Smooth muscle cell (in vitro differentiated cells): Measurements from ENCODE around the gene MYO5A. TPM values are rescaled to one million over a fixed set of nuclear protein-coding genes. Genes with fewer than 3 reads are reported as not detected.

Source experiments
- DNase-seq: peaks from one replicate; lab custom pipeline; 2025; ENCODE audit not compliant: unreplicated experiment; lab: John Stamatoyannopoulos, UW
- H2AFZ ChIP-seq: fragments of 200-600 bp; sonication (generic); 2 replicates; pipeline ENCODE4 v1.6.0; 2016; ENCODE audit warnings: antibody characterized with exemption, low read depth, mild to moderate bottlenecking
- H3F3A ChIP-seq: fragments of 200-600 bp; sonication (generic); 2 replicates; pipeline ENCODE4 v1.6.0; 2017; ENCODE audit warnings: antibody characterized with exemption, low read depth
- H3K27ac ChIP-seq: fragments of 200-600 bp; sonication (generic); 2 replicates; pipeline ENCODE4 v1.5.1; 2016; ENCODE audit warnings: low read depth, mild to moderate bottlenecking
- H3K27me3 ChIP-seq: fragments of 200-600 bp; sonication (generic); 2 replicates; pipeline ENCODE4 v1.6.1; 2016; ENCODE audit warnings: low read depth, mild to moderate bottlenecking
- H3K36me3 ChIP-seq: fragments of 200-600 bp; sonication (generic); 2 replicates; pipeline ENCODE4 v1.5.1; 2016; ENCODE audit warnings: low read depth
- H3K4me1 ChIP-seq: fragments of 200-600 bp; sonication (generic); 2 replicates; pipeline ENCODE4 v1.5.1; 2016; ENCODE audit warnings: low read depth
- H3K4me2 ChIP-seq: fragments of 200-600 bp; sonication (generic); 2 replicates; pipeline ENCODE4 v1.6.0; 2016; ENCODE audit warnings: mild to moderate bottlenecking
- H3K4me3 ChIP-seq: fragments of 200-600 bp; sonication (generic); 2 replicates; pipeline ENCODE4 v1.5.1; 2016; ENCODE audit warnings: mild to moderate bottlenecking
- H3K79me2 ChIP-seq: fragments of 200-600 bp; sonication (generic); 2 replicates; pipeline ENCODE4 v1.6.0; 2016; ENCODE audit warnings: low read depth, mild to moderate bottlenecking
- H3K9ac ChIP-seq: fragments of 200-600 bp; sonication (generic); 2 replicates; pipeline ENCODE4 v1.6.0; 2016; ENCODE audit warnings: low read depth
- H3K9me3 ChIP-seq: fragments of 200-600 bp; sonication (generic); replicated peaks from 2 replicates; pipeline ENCODE4 v1.5.1; 2016; ENCODE audit warnings: low read depth
- H4K20me1 ChIP-seq: fragments of 200-600 bp; sonication (generic); 2 replicates; pipeline ENCODE4 v1.6.0; 2016; ENCODE audit warnings: low read depth
- CTCF ChIP-seq: fragments of 200-600 bp; sonication (generic); IDR thresholded peaks from 2 replicates; pipeline ENCODE4 v1.5.1; 2017; ENCODE audit warnings: borderline replicate concordance, mild to moderate bottlenecking, antibody characterized with exemption; ENCODE audit not compliant: insufficient read depth, poor library complexity, severe bottlenecking
- WGBS: methylation state at CpG from one replicate; pipeline ENCODE4 v1.1.7; 2016; ENCODE audit warnings: low lambda C conversion rate; 5-methylcytosine and 5-hydroxymethylcytosine counted together
- polyA plus RNA-seq: library from polyadenylated mRNA; unstranded; fragments of >200 nt; fragmentation: Nextera tagmentation; extraction: Ambion mirVana; gene quantifications from 2 replicates; pipeline ENCODE4 v1.2.1, GENCODE V29; 2016
- total RNA-seq: library from RNA; depleted of rRNA; stranded (reverse); fragments of >200 nt; gene quantifications from 2 replicates; pipeline ENCODE4 v1.2.3, GENCODE V29; 2014

The MYO5A gene
- total and polyA plus RNA-seq, 2 experiments from 2014 or later: 29.4 to 68.8 TPM

GRCh38 chr15:52486003-52486996 is 42.4 kb downstream of the MYO5A start:
- DNase-seq: no peak
- Histone ChIP-seq H3K4me1 (peaks cover 61% of the 10 kb centered on the region), H3K4me3 (no peak overlapping the region), H4K20me1 (no peaks in the 10 kb centered on the region), H3K36me3 (no peaks in the 10 kb centered on the region), H3K9ac (peak overlapping the region; percentile 30), H3F3A (peaks cover 31% of the 10 kb centered on the region), H3K79me2 (peaks cover 83% of the 10 kb centered on the region), H3K27ac (peak overlapping the region; percentile 85), H2AFZ (peak overlapping the region; percentile 73), H3K4me2 (peak overlapping the region; percentile 82), H3K27me3 (no peaks in the 10 kb centered on the region), H3K9me3 (no peaks in the 10 kb centered on the region)
- WGBS: 28% methylated on average over 11 of the region's 11 CpGs
- TF ChIP-seq CTCF: no peak

GRCh38 chr15:52485290-52485689 is 43.4 kb downstream of the MYO5A start:
- no peak for TF ChIP-seq CTCF
- H3K79me2 ChIP-seq: peaks cover 80% of the 10 kb centered on the region
- no peak for DNase-seq
- peak overlapping the region; percentile 82 for H3K4me2 ChIP-seq
- peaks cover 29% of the 10 kb centered on the region for H3F3A ChIP-seq
- H4K20me1 ChIP-seq: no peaks in the 10 kb centered on the region
- no peaks in the 10 kb centered on the region for H3K36me3 ChIP-seq
- 54% methylated on average over 2 of the region's 2 CpGs for WGBS
- no peak overlapping the region for H2AFZ ChIP-seq
- H3K4me3 ChIP-seq: no peak overlapping the region
- H3K9me3 ChIP-seq: no peaks in the 10 kb centered on the region
- H3K27ac ChIP-seq: peak overlapping the region; percentile 85
- peaks cover 60% of the 10 kb centered on the region for H3K4me1 ChIP-seq
- H3K9ac ChIP-seq: peak overlapping the region; percentile 25
- no peaks in the 10 kb centered on the region for H3K27me3 ChIP-seq

GRCh38 chr15:52483707-52484106 is 45.0 kb downstream of the MYO5A start:
- no peak overlapping the region for H3K4me3 ChIP-seq
- H3F3A ChIP-seq: peaks cover 30% of the 10 kb centered on the region
- H3K36me3 ChIP-seq: no peaks in the 10 kb centered on the region
- peak overlapping the region; percentile 85 for H3K27ac ChIP-seq
- H2AFZ ChIP-seq: no peak overlapping the region
- H3K9ac ChIP-seq: no peak overlapping the region
- no peaks in the 10 kb centered on the region for H4K20me1 ChIP-seq
- 32% methylated on average over 3 of the region's 3 CpGs for WGBS
- H3K9me3 ChIP-seq: no peaks in the 10 kb centered on the region
- no peak for DNase-seq
- peaks cover 57% of the 10 kb centered on the region for H3K4me1 ChIP-seq
- no peak for TF ChIP-seq CTCF
- H3K27me3 ChIP-seq: no peaks in the 10 kb centered on the region
- peaks cover 80% of the 10 kb centered on the region for H3K79me2 ChIP-seq
- peak overlapping the region; percentile 66 for H3K4me2 ChIP-seq

GRCh38 chr15:52481915-52482314 is 46.8 kb downstream of the MYO5A start:
- no peak for TF ChIP-seq CTCF
- DNase-seq: no peak
- Histone ChIP-seq H2AFZ (no peak overlapping the region), H3K9ac (no peak overlapping the region), H3K79me2 (peaks cover 81% of the 10 kb centered on the region), H3K36me3 (no peaks in the 10 kb centered on the region), H3K27me3 (no peaks in the 10 kb centered on the region), H3K4me3 (no peak overlapping the region), H3K27ac (peak overlapping the region; percentile 85), H4K20me1 (no peaks in the 10 kb centered on the region), H3K4me2 (peak overlapping the region; percentile 66), H3F3A (peaks cover 30% of the 10 kb centered on the region), H3K9me3 (no peaks in the 10 kb centered on the region), H3K4me1 (peaks cover 46% of the 10 kb centered on the region)
- 11% methylated on average over 3 of the region's 3 CpGs for WGBS
